Occipital lobe (tissue), 2 donors: ENCODE results near the gene SHC3. TPM values are rescaled to one million over a fixed set of nuclear protein-coding genes. Genes with fewer than 3 reads are reported as not detected.
A peak's percentile ranks its signal among the peaks of the same experiment; 100 is the strongest.

ENCODE experiments used
- DNase-seq: peaks from one replicate; lab custom pipeline; 2025; lab: John Stamatoyannopoulos, UW
- total RNA-seq: library from RNA; depleted of rRNA; stranded (reverse); fragments of >200 nt; gene quantifications from one replicate; pipeline ENCODE4 v1.2.3, GENCODE V29; 2014

The SHC3 gene
- total RNA-seq, 1 donor from 2014 or later = 51.5 TPM

- DNase-seq = no peak
Measured at GRCh38 chr9:89001917-89002540, 176.6 kb downstream of the SHC3 start.

GRCh38 chr9:89000973-89001916 is 177.4 kb downstream of the SHC3 start:
- peak; percentile 80 for DNase-seq

GRCh38 chr9:89000371-89000781 is 178.2 kb downstream of the SHC3 start:
- DNase-seq = no peak

- DNase-seq = no peak
Measured at GRCh38 chr9:88998911-88999310, 179.7 kb downstream of the SHC3 start.

- DNase-seq = no peak
Measured at GRCh38 chr9:88998503-88998902, 180.1 kb downstream of the SHC3 start.

GRCh38 chr9:88997646-88998045 is 181.0 kb downstream of the SHC3 start:
- no peak for DNase-seq

GRCh38 chr9:88996921-88997235 is 181.7 kb downstream of the SHC3 start:
- DNase-seq = no peak

- DNase-seq = no peak
Measured at GRCh38 chr9:88996046-88996920, 182.3 kb downstream of the SHC3 start.

- DNase-seq = no peak
Measured at GRCh38 chr9:88995627-88996026, 183.0 kb downstream of the SHC3 start.

GRCh38 chr9:88995200-88995577 is 183.4 kb downstream of the SHC3 start:
- no peak for DNase-seq

GRCh38 chr9:88994469-88995199 is 184.0 kb downstream of the SHC3 start:
- no peak for DNase-seq

GRCh38 chr9:88993871-88994460 is 184.7 kb downstream of the SHC3 start:
- no peak for DNase-seq

GRCh38 chr9:88993327-88993726 is 185.3 kb downstream of the SHC3 start:
- no peak for DNase-seq

- no peak for DNase-seq
Measured at GRCh38 chr9:88992556-88992955, 186.1 kb downstream of the SHC3 start.

GRCh38 chr9:88991066-88992034 is 187.3 kb downstream of the SHC3 start, which contains the start of gene S1PR3:
TSS of gene S1PR3 (plus strand) at chr9:88991468. CDS start at chr9:89001201, 9,733 bp downstream.
- no peak for DNase-seq

GRCh38 chr9:88990729-88991065 is 187.9 kb downstream of the SHC3 start:
- no peak for DNase-seq

GRCh38 chr9:88990041-88990728 is 188.4 kb downstream of the SHC3 start:
- DNase-seq = no peak

GRCh38 chr9:88988796-88989641 is 189.6 kb downstream of the SHC3 start:
- DNase-seq = no peak
